KBM-7 (cell line): ENCODE measurements around the gene NOM1.
A peak's percentile ranks its signal among the peaks of the same experiment; 100 is the strongest.

Experiments used
- DNase-seq: peaks from one replicate; pipeline ENCODE4 v3.0.0-alpha.2; 2015
- in situ Hi-C: fragments of 300-500 bp; cut with MboI; formaldehyde crosslinking; loops from 2 replicates; pipeline ENCODE4 v1.14.3; 2020; ENCODE audit warnings: low sequenced_read_pairs, low pct_unique_long_range_greater_than_20kb, mixed read lengths

NOM1 gene

DNA sequence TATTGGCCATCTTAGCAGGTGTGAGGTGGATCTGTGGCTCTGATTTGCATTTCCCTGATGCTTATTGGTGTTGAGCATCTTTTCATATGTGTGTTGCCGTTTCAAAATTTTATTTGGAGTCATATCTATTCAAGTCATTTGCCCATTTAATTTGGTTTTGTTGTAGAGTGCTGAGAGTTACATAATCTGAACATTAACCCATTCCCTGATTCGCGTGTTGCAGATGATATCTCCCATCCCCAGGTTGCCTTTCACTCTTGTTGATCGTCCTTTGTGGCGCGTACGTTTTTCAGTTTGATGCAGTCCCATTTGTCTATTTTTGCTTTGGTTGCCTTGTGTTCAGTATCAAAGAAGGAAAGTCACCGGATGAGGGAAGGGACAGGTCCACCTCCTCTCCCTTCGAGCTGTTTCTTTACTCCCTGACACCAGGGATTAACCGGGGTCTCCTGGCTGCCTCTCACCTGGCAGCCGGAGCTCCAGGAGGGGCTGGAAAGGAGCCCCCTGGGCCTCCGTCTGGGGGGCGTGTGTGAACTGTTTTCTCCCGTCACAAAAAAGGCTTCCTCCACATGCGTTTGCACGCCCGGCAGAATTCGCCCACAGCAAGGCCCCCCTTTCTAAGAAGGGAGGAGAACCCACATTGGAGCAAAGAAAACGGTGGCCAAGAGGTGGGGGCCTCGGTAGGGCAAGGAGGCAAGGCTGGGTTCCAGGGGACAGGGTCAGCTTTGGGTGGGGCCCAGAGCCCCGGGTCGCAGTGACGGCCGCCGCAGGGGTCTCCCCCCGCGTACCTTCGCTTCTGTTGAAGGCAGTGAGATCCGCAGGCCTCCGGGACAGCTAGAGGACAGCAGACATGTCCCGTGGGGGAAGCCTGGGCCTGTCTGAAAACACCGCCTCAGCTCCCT lies 52.7 kb downstream of the NOM1 start:
- no peak for DNase-seq
- in situ Hi-C loops: no loop called here

DNA sequence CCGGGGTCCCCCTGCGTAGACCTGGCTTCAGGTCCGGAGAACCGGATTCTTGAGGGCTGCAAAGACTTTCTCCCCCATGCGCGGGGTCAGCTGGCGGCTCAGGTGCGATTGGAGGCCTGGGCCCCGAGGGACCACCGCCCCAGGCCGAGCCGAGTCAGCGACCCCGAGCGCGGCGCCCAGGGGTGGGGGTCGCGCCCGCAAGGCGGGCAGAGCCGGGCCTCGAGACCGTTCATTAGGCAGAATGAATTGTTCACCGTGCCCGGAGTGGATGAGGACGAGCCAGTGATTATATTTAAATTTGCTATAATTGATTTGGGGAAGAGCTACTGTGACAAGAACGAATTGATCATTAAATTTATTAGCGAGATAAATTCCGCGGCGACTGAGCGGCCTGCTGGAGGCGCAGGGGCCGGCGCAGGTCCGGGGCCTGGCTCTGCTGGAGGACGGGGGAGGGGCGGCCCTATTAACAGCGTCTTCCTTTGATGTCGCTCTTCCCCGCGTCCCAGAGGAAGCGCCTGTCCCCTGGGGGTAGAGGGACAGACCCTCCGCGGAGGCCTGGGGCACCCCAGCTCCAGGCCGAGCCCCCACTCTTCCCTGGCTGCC lies 53.4 kb downstream of the NOM1 start:
- in situ Hi-C loops: no loop called here

DNA sequence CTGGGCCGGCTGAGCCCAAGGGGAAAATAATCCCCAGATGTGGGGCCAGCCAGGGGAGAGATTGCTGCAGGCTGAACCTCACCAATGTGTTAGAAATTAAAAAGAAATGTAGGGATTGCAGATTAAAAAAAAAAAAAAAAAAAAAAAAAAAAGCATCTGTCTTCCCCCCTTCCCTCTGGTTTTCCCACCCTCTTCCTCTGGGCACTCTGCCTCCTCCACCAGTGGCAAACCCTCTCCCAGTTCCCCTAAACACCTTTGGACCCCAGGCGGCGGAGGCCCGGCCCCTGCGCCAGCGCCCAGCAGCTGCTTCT lies 53.9 kb downstream of the NOM1 start:
- in situ Hi-C loops: no loop called here

More for the DNA sequence above, 53.4 kb downstream of the NOM1 start:
- DNase-seq: no peak

DNA sequence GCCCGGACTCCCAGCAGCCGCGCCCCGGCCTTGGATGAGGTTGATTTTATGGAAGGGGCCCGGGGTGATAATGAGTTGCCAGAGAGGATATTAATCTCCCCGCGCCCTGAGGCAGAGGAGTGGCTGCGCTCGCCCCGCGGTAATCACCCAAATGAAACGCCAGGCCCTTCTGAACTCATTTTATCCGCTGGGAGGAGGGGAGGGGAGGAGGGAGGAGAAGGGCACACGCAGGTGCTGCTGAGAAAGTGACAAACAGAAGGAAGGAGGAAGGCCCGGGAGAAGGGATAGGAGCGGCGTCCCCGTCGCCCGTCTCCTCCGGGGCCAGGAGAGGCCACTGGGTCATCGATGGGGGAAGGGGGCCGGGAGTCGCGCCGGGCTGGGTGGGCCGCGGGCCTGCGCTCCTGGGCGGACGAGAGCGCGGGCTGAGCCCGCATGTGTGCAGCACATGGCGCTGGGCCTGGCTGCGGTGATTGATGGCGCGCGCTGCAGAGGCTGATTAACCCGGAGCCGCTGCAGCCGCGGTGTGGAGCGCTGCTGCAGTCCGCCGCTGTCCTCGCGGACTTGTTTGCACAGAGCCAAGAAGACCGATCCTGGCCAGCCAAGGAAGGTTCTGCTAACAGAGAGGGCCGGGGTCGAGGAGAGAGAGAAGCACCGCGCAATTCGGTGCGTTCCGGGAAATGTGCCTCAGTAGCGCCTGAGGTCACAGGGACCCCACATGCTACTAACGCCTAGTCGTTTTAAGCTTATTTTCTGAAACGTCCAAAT lies 54.4 kb downstream of the NOM1 start:
- in situ Hi-C loops: no loop called here
- DNase-seq: no peak

More for the DNA sequence above, 53.9 kb downstream of the NOM1 start:
- no peak for DNase-seq

DNA sequence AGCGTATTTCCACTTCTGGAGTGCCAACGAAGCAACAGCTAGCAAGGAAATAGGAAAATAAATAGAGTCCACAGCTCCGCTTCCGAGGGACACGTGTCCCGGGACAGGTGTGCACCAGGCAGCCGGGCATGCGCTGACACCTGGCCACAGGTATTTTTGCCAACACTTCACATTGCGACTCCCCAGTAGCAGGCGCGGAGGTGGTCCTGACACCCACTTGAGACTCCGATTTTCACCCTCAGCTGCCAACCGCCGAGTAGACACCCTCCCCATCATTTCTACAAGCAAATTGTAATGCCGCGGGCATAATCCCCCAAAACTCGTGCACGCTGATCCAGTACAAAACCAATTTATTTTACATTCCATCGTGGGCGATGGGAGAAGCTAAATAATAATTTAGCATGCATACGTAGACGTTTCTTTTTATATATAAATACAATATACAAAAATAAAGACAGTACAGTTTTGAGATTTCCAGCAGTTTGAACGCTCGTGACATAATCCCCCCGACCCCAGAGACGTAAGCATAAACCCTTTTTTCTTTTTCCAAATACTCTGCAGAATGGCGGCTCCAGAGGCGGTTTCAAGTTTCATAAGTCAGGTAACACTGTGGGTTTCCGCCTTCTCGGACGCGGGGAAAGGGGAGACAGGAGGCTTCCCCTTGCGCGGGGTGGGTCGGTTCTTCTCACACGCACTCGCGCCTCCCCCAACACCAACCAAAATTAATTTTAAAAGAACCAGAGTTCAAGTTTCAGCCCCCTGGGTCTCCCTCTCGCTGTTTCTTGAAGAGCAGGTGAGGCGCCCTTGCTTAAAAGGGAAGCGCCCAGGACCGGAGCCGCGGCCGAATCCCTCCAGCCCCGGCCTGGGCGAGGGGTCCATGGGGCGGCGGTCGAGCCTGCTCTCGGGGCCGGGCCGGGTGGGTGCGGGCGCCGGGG lies 55.3 kb downstream of the NOM1 start:
- no peak for DNase-seq
- in situ Hi-C loops: no loop called here

DNA sequence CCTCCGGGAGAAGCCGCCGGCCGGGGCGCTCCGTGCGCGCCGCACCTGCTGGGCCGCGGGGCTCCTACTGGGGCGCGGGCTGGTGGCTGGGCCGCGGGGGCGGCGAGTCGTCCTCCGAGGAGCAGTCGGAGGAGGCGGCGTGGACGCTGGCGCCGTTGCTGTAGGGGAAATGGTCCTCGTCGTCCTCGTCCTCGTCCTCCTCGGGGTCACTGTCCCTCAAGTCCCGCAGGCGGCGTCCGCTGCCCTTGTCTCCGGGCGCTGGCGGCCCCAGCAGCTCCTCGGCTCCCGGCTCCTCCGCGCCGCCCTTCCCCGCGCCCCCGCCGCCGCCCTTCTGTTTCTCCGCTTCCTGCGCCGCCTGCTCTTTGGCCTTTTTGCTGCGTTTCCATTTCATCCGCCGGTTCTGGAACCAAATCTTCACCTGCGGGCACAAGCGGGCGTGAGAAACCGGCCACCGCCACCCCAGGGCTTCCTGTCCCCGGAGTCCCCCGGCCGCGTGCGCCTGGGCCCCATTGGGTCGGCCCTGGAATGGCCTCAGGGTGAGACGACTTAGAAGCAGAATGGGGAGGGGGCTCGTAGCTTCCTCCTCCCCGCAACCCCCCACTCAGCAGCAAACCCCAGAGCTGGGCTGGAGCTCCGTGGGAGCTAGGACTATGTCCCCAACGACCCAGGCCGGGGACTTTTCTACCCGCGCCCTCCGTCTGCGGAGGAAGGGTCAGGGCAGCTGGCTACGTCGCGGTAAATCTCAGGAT lies 56.1 kb downstream of the NOM1 start:
- DNase-seq: no peak
- in situ Hi-C loops: no loop called here

DNA sequence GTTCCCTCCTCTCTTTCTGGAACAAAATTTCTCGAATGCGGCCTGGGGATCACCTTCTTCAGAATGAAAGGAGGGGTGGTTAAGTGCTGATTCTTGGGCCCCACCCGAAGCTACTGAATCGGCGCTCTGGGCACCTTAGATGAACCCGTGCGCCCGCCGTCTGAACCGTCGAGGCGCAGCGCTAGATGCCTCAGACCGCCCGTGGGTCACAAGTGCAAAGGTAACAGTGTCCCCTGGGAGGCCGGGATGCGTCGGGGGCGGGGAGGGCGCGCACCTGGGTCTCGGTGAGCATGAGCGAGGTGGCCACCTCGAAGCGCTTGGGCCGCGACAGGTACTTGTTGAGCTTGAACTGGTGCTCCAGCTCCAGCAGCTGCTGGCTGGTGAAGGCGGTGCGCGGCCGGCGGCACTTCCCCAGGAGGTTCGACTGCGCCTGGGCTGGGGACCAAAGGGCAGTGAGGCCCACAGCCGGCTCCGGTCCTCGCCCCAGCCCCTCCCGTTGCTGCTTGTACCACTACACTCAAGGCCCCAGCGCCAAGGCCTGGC lies 56.8 kb downstream of the NOM1 start:
- no peak for DNase-seq
- in situ Hi-C loops: no loop called here

DNA sequence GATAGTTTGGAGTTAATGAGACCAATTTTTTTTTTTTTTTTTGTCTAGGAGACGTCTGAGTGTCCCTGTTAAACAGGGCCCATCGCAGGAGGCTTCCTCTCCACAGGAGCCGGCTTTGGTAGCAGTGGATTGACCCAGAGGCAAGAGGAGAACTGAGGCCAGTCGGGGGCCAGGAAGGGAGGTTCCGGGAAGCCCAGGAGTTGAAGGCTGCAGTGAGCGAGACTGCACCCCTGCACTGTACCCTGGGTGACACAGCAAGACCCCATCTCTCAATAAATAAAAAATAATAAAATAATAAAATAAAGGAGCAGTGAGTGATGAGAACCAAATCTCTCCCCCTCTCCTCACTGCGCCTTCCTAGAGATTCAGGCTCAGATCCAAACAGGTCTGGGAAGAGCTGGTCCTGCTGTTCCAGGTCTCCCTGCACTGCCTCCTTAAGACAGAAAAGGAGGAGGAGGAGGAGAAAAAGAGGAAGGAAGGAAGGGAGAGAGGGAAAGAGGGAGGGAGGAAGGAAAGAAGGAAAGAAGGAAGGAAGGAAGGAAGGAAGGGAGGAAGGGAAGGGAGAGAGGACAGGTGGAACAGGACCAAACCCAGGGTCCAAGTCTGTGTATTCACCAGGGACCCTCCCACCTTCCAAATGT lies 57.4 kb downstream of the NOM1 start:
- in situ Hi-C loops: no loop called here

DNA sequence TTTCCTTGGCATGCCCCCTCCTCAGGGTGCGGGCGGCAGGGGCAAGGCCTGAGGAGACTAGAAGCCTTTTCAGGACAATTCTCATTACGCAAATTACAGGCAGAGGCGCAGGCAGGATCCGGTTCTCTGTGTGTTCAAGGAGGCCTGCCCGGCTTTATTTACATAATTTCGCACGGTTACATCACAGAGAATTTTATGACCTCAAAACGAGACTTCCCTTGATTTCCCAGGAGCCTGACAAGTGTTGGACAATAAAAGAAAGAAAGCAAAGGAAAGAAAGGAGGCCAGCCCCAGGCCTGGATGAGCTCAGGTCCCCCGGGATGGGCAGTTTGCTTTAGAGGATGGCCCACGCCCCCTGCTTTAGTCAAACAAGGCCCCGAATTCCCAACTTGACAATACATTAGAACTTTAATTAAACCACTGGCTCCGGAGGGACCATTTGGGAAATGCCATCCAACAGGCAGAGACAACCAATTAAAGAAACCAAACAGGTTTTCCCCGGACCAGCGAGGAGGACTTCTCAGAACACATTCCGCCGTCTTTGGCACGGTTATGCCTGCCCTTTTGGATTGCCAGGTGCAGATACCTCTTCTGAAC lies 58.1 kb downstream of the NOM1 start:
- in situ Hi-C loops: no loop called here
- DNase-seq: no peak

More for the DNA sequence above, 57.4 kb downstream of the NOM1 start:
- no peak for DNase-seq

DNA sequence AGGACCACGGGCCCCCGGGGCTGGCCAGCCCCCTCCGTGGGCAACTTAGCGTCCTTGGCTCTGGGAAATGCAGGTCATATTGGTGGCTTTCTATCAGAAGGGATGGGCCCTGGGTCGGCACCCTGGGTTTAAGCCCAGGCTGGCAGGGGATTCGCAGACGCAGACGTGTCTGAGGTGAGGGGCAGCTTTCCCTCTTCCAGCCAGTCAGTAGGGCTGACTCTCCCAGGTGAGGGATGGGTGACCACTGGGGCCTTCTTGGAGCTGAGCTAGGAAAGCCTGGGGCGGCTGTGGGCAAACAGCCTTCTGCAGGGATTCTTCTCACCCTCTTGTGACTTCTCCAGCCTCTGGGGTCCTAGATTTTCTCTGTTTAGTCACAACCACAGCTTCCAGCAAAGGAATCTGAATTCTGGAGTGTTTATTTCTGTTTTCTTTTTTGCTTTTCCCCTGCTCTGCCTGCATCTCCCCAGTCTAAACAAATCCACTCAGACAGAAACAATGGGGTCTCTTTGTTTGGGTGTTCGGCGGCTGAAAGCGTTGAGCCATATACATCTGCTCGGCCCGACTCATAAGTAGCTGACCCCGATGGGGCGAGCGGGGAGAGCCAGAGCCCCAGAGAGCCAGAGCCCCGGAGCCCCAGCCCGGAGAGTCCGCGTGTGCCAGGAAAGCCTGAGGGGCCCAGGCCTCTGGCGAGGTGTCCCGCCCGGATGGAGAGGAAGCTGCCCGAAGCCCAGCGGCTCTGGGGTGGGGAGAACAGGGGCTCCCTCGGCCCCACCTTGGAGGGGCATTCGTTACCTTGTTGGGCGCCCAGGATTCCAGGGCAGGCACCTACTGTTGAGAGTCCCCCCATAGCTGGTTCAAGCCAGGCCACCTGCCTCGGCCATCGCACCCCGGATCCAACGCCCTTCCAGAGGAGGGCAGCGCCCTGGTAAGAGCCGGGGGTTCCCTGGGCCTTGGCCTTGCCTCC lies 59.0 kb downstream of the NOM1 start:
- in situ Hi-C loops: no loop called here
- no peak for DNase-seq

DNA sequence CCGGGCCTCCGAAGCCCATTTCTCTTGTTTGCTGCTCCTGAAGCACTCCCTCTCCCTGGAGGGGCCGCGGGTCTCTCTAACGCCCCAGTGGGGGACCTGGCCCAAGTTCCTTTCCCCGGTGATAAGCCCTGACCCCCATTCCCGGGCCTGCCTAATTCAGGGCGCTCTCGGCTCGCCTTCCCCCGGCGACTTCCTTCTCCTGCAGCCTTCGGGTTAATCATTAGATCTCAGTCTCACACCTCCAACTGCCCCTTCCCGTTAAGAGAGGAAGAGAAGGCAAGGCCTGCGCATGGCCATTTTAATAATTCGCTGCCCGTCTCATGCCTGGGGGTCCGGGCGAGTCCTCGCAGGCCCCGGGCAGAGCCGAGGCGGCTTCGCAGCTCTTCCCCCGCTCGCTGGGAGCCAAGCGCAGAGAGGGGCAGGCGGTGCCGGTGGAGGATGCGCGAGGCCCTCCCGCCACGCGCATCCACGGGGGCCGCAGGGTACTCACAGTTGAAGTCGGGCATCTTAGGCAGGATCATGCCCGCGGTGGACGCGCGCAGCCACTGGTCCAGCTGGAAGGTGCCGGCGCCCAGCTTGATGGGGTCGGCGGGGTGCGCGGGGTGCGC lies 59.8 kb downstream of the NOM1 start:
- in situ Hi-C loops: no loop called here
- DNase-seq: peak; percentile 61

DNA sequence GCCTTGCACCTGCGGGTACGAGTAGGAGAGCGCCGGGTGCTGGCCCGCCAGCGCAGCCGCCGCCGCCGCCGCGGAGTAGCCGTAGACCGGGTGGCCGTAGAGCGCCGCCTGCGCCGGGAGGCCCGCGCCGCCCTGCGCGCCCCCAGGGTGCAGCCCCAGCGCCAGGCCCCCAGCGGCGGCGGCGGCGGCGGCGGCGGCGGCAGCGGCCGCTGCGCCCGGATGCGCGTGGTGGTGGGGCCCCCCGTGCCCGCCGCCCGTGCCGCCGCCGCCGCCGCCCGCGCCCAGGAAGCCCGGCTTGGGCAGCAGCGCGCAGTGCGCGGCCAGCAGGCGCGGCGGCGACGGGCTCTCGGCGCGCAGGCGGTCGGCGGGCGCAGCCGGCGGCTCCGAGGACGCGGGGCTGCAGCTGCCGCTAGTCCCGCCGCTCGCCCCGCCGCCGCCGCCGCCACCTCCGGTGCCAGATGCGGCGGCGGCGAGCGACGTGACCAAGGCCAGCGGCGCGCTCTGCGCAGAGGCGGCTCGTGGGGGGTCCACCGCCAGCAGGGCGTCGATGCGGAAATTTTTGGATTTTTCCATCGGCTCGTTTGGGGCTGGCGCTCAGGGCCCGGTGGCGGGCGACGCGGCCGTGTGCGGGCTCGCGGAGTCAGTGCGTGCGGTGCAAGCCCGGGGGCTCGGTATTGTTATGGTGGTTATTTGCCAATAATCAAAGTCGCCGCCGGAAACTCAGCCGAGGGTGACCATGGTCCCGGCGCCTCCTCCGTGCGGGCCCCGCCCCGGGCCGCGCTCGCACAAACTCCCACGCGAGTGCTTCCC lies 60.5 kb downstream of the NOM1 start:
- no peak for DNase-seq
- in situ Hi-C loops: no loop called here

DNA sequence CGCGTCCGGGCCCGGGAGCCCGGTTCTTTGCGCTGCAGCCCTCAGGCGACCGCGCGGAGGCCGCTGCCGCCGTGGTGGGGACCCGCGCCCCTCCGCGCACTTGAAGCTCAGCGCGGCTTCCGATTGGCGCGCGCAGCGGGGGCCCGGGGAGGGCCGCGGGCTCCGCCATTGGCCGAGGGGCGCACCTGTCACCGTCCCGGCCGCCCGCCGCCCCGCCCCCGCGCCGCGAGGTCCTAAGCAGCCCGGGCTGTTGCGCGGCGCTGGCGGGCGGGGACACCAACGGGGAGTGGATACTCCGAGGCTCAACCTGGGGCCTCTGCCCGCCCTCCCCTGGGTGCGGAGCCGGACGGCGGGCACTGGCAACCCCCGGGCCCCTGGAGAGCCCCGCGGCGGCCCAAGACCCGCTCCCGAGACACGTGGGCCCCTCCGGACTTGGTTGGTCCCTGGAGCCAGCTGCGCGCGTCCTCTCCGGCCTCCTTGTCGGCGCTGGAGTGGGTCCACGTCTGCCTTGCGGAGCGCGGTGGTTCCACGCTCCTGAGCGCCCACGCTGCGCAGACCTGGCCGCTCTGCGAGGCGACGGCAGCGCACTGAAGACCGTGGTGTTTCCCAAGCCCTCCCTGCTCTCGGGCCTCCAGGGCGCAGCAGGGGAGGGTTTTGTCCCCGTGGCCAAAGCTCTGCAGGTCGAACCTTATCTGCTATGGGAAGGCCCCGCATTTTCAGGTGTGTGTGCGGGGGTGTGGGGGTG lies 61.2 kb downstream of the NOM1 start, which contains the start of gene MNX1:
Gene MNX1, minus strand, starts transcription at position 76 of the 745 bp plus-strand sequence. CDS start 313 bp downstream, outside the sequence.
- in situ Hi-C loops: no loop called here
- peak; percentile 84 for DNase-seq

DNA sequence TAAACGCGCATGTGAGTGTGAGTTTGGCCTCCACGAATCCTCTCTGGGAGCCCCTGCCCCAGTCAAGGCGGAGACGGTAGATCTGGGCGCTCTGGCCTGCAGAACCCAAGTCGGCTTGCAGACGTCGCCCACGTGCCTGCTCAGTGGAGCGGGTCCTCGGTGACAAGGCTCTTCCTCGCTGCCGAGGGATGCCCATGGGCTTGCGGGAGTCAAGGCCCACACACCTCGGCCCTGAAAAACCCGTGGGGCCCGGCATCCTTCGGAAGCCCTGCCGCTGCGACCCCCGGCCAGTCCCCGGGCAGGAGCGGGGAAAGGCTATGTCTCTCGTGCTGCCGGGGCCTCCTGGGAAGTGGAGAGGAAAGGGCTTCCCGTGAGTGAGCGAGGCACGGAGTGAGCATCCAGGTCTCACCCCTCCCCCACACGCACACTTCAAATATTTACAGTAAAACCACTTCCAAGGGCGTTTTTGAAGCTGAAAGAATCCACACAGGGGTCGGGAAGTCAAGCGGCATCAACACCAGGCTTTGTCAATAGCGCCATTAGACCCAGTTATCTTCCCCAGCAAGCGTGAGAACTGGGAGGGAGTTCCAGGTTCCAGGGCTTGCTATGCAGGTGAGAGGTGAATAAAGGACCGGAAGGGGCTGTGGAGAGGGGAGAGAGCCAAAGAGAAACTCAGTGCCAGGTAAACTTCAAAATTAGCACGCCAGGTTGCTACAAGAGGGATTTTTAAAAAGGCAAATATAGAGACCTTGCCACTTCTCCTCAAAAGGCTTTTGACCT lies 62.0 kb downstream of the NOM1 start:
- in situ Hi-C loops: no loop called here
- peak; percentile 54 for DNase-seq
